ENCODE results near the gene LTA4H.

Gene LTA4H

DNA sequence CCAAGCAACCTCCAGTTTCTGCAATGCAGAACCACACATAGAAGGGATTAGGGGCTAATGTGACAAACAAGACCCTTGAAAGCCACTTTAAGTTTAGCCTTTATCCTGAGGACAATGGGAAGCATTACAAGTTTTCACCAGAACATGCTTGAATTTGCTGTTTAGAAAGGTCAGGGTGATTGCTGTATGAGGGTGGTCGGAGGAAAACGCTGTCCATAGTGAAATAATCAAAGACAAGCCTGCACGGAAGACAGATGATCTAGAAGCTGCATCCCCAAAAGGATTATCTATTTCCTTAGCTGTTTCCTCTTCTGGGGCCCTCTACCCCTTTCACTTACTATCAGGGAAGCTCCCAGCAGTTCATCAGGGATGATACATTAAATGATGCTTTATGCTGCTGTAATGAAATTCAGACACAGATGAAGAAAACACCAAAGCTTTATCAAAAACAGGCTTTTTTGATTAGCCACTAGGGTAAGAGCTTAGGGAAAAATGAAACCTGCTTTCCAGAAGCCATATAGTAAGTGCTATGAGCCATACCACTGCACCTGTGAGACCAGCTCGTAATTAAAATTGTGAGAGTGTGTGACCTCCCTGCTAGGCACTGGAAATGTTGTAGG is 45.8 kb downstream of the LTA4H start:
- Mint-ChIP-seq H3K9me3 (no peaks in the 10 kb centered on the region), H3K4me1 (no peaks in the 10 kb centered on the region), H3K36me3 (ENCODE audit: low read depth) (no peaks in the 10 kb centered on the region), H3K4me3 (no peak overlapping the region), H3K27ac (no peak overlapping the region), H3K27me3 (ENCODE audit: low read depth) (no peaks in the 10 kb centered on the region)
- TF ChIP-seq, protein P1, sequence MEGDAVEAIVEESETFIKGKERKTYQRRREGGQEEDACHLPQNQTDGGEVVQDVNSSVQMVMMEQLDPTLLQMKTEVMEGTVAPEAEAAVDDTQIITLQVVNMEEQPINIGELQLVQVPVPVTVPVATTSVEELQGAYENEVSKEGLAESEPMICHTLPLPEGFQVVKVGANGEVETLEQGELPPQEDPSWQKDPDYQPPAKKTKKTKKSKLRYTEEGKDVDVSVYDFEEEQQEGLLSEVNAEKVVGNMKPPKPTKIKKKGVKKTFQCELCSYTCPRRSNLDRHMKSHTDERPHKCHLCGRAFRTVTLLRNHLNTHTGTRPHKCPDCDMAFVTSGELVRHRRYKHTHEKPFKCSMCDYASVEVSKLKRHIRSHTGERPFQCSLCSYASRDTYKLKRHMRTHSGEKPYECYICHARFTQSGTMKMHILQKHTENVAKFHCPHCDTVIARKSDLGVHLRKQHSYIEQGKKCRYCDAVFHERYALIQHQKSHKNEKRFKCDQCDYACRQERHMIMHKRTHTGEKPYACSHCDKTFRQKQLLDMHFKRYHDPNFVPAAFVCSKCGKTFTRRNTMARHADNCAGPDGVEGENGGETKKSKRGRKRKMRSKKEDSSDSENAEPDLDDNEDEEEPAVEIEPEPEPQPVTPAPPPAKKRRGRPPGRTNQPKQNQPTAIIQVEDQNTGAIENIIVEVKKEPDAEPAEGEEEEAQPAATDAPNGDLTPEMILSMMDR (IDR thresholded peaks at IDR 0.05; ENCODE audit: unreplicated experiment in 3 of 3): no peak

DNA sequence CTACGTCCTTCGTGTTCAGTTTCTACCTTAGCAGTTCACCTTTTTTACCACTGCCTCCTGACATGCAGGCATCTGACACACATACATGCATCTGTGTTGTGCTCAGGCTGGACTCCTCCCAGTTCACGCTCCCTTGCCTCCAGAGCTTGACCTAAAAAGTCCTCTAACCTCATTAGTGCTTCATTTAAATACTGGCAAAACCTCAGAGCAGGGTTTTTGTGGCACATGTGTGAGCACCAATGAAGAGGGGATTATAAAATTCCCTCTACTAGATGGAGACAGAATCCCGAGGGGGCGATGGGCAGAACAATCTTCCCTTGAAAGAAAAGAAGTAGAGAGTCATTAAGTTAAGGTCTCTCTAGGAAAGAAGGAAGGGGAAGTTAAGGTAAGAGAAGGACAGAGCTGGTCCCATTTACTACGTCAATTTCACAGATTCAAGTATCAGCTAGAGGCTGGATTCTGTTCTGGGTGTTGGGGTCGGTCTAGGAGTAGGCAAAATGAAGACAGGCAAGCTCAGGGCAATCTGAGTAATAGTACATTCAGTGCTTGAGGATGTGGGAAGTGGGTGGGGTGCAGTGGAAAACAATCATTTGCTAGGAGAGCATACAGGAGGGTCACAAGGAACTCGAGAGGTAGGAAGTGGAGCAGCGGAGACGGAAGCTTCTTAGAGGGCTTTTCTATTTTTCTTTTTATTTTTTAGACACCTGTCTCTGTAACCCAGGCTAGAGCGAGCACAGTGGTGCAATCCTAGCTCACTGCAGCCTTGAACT is 46.7 kb downstream of the LTA4H start:
- TF ChIP-seq, protein P1 (IDR thresholded peaks at IDR 0.05; ENCODE audit: unreplicated experiment in 3 of 3): no peak
- Mint-ChIP-seq H3K9me3 (no peaks in the 10 kb centered on the region), H3K4me3 (no peak overlapping the region), H3K27ac (no peak overlapping the region), H3K27me3 (ENCODE audit: low read depth) (no peaks in the 10 kb centered on the region), H3K36me3 (ENCODE audit: low read depth) (no peaks in the 10 kb centered on the region), H3K4me1 (no peaks in the 10 kb centered on the region)

DNA sequence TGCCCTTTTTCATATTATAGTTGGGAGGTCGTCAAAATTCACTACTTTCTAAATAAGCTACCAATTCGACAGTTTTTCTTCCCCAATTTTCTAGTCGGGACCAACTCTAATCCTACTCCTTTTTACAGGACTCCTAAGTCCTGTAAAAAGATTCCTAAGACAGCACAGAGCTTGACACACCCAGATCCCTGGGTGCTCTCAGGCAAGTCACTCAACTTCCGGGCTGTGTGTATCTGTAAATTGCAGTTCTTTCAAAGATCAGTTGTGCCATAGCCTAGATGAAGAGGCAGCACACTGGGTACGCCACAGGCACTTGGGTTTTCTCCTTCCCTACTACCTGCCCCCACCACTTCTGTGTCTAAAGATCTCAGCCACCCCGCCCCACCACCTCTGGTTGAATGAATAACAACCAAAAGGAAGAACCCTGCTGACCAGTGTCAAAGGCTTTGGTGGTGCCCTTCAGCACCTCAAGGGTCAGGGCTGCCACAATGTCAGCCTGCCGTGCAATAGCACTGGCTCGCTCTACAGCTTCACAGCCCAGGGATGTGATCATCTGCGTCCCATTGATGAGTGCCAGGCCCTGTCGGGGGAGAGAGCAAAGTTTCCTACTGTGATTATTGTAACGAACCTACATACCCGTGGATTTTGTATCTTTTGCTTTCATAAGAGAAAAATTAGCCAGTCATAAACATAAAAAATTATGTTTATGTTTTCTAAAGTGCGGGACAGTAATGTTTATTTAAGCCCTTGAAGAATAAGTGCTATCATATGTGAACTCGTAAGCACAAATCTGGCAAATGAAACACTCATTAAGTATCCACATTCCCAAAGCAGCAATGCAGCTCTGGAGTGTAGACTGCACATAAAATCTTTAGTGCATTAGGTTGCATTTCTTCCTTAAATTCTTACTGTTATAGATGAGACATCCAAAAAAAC is 48.5 kb downstream of the LTA4H start:
- TF ChIP-seq, protein P1 (IDR thresholded peaks at IDR 0.05; ENCODE audit: unreplicated experiment in 3 of 3): no peak
- no peaks in the 10 kb centered on the region for H3K4me1 Mint-ChIP-seq
- H3K9me3 Mint-ChIP-seq: no peaks in the 10 kb centered on the region
- no peaks in the 10 kb centered on the region for H3K36me3 Mint-ChIP-seq (ENCODE audit: low read depth)
- H3K27ac Mint-ChIP-seq: no peak overlapping the region
- no peaks in the 10 kb centered on the region for H3K27me3 Mint-ChIP-seq (ENCODE audit: low read depth)
- no peak overlapping the region for H3K4me3 Mint-ChIP-seq

DNA sequence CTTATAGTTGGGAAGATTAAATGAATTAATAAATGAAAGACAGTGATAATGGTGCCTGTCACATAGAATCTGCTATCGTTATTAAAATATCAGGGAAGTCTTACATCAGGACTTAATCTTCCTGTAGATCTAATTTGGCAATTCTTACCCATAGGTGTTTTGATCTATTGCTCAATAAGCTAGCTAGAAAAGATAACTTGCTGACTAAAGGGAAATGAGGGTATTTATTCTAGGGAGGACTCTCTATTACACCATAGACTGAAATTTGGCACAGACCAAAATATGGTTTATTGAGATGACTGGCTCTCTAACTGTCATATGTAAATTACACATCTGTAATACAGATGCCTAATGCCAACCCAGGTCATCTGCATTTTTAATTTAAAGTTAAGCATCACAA is 50.7 kb downstream of the LTA4H start:
- Mint-ChIP-seq H3K36me3 (ENCODE audit: low read depth) (no peaks in the 10 kb centered on the region), H3K27ac (no peak overlapping the region), H3K9me3 (no peaks in the 10 kb centered on the region), H3K4me3 (no peak overlapping the region), H3K4me1 (no peaks in the 10 kb centered on the region), H3K27me3 (ENCODE audit: low read depth) (no peaks in the 10 kb centered on the region)
- TF ChIP-seq, protein P1 (IDR thresholded peaks at IDR 0.05; ENCODE audit: unreplicated experiment in 3 of 3): no peak

DNA sequence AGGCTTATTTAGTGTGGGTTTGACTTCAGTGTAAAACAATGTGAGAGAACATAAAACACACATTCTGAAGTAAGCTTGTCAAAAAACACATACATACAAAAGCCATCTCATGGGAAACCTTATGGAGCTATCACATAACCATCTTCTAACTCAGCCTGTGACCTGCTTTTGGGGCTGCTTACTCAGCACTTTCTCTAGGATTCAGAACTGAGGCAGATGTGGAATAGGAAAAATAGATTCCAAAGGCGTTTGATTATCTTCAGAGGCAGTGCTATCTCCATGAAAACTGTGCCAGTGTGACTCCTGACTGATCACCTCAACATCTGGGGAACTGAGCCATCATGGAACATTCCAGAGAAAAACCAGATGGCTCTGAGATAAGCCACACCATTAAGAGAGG is 52.8 kb downstream of the LTA4H start:
- H3K4me1 Mint-ChIP-seq: no peaks in the 10 kb centered on the region
- H3K27ac Mint-ChIP-seq: no peak overlapping the region
- TF ChIP-seq, protein P1 (IDR thresholded peaks at IDR 0.05; ENCODE audit: unreplicated experiment in 3 of 3): no peak
- H3K9me3 Mint-ChIP-seq: no peaks in the 10 kb centered on the region
- H3K4me3 Mint-ChIP-seq: no peak overlapping the region
- H3K27me3 Mint-ChIP-seq (ENCODE audit: low read depth): no peaks in the 10 kb centered on the region
- H3K36me3 Mint-ChIP-seq (ENCODE audit: low read depth): no peaks in the 10 kb centered on the region

All from nephron (organoid).